PC-3 (cell line): ENCODE results near the gene TM9SF3. TPM values are rescaled to one million over a fixed set of nuclear protein-coding genes. Genes with fewer than 3 reads are reported as not detected.

Experiments used
- ATAC-seq: fragments of 200-7000 bp; cut with Tn5 transposase; 2 replicates; pipeline ENCODE4 v1.9.1; 2020; ENCODE audit warnings: mild to moderate bottlenecking, moderate library complexity
- BruUV-seq: library from RNA; stranded (reverse); fragments of 400-500 nt; replicated peaks from 2 replicates; lab custom pipeline; 2021; lab: Mats Ljungman, UMichigan
- CTCF ChIA-PET: fragments of 300-600 bp; sonication (Branson Sonifier 250); formaldehyde crosslinking; loops from one replicate; lab custom pipeline; 2022; ENCODE audit warnings: antibody characterized with exemption; lab: Charles Lee
- POLR2A ChIA-PET: fragments of 300-600 bp; sonication (Branson Sonifier 250); formaldehyde crosslinking; loops from one replicate; lab custom pipeline; 2022; ENCODE audit warnings: antibody characterized with exemption; ENCODE audit not compliant: unreplicated experiment; lab: Charles Lee
- DNase-seq: peaks from one replicate; pipeline ENCODE4 v3.0.0-alpha.2; 2015
- H2AFZ ChIP-seq: fragments of 300-600 bp; sonication (generic); 2 replicates; pipeline ENCODE4 v1.6.0; 2016; ENCODE audit warnings: antibody characterized with exemption, low read length
- H3F3A ChIP-seq: fragments of 300-600 bp; sonication (generic); one replicate; pipeline ENCODE4 v1.6.0; 2017; ENCODE audit warnings: antibody characterized with exemption, low read length, control low read depth, mild to moderate bottlenecking; ENCODE audit not compliant: unreplicated experiment
- H3K27ac ChIP-seq: fragments of 300-600 bp; sonication (generic); 2 replicates; pipeline ENCODE4 v1.5.1; 2016; ENCODE audit warnings: mild to moderate bottlenecking, low read length
- H3K27me3 ChIP-seq: fragments of 300-600 bp; sonication (generic); 2 replicates; pipeline ENCODE4 v1.6.1; 2016; ENCODE audit warnings: low read length, mixed read lengths
- H3K36me3 ChIP-seq: fragments of 300-600 bp; sonication (generic); 2 replicates; pipeline ENCODE4 v1.6.1; 2016; ENCODE audit warnings: low read depth, mixed run types, low read length, mixed read lengths
- H3K4me1 ChIP-seq: fragments of 300-600 bp; sonication (generic); 2 replicates; pipeline ENCODE4 v1.5.1; 2016; ENCODE audit warnings: low read length; ENCODE audit not compliant: insufficient read depth
- H3K4me2 ChIP-seq: fragments of 300-600 bp; sonication (generic); 2 replicates; pipeline ENCODE4 v1.6.0; 2016; ENCODE audit warnings: low read length
- H3K4me3 ChIP-seq: fragments of 300-600 bp; sonication (generic); 2 replicates; pipeline ENCODE4 v1.5.1; 2016; ENCODE audit warnings: mild to moderate bottlenecking, low read length, mixed read lengths
- H3K79me2 ChIP-seq: fragments of 300-600 bp; sonication (generic); 2 replicates; pipeline ENCODE4 v1.6.1; 2017; ENCODE audit warnings: low read length, mixed read lengths
- H3K9ac ChIP-seq: fragments of 300-600 bp; sonication (generic); 2 replicates; pipeline ENCODE4 v1.6.0; 2016; ENCODE audit warnings: mild to moderate bottlenecking, low read length
- H3K9me2 ChIP-seq: fragments of 300-600 bp; sonication (generic); replicated peaks from 2 replicates; pipeline ENCODE4 v1.6.1; 2016; ENCODE audit warnings: mixed run types, low read length, mixed read lengths
- H3K9me3 ChIP-seq: fragments of 300-600 bp; sonication (generic); 2 replicates; pipeline ENCODE4 v1.6.1; 2016; ENCODE audit warnings: low read length, mixed read lengths
- H4K20me1 ChIP-seq: fragments of 300-600 bp; sonication (generic); 2 replicates; pipeline ENCODE4 v1.6.1; 2016; ENCODE audit warnings: low read length, mixed read lengths
- EZH2 ChIP-seq: fragments of 300-600 bp; sonication (generic); IDR thresholded peaks from one replicate; pipeline ENCODE4 v1.6.1; 2017; ENCODE audit warnings: antibody characterized with exemption, mild to moderate bottlenecking, low read length; ENCODE audit not compliant: unreplicated experiment
- EZH2phosphoT487 ChIP-seq: fragments of 300-600 bp; sonication (generic); IDR thresholded peaks from 2 replicates; pipeline ENCODE4 v1.6.1; 2018; ENCODE audit warnings: mild to moderate bottlenecking, antibody characterized with exemption, low read length, borderline replicate concordance
- intact Hi-C: fragments of 100-400 bp; cut with micrococcal nuclease; formaldehyde crosslinking; loops from 2 replicates; pipeline ENCODE4 v1.9.0; 2023
- total RNA-seq: library from RNA; depleted of rRNA; stranded (reverse); fragments of >200 nt; gene quantifications from 2 replicates; pipeline ENCODE4 v1.2.3, GENCODE V29; 2014
- TF ChIP-seq, protein P1 (sequence below): fragments of 300-600 bp; sonication (generic); conservative IDR thresholded peaks from 2 replicates; pipeline ENCODE4 v1.5.1; 2017; ENCODE audit warnings: antibody characterized with exemption, low read depth, mild to moderate bottlenecking, low read length

Gene TM9SF3
- total RNA-seq, 1 experiment from 2014 or later: 39.2 TPM

DNA sequence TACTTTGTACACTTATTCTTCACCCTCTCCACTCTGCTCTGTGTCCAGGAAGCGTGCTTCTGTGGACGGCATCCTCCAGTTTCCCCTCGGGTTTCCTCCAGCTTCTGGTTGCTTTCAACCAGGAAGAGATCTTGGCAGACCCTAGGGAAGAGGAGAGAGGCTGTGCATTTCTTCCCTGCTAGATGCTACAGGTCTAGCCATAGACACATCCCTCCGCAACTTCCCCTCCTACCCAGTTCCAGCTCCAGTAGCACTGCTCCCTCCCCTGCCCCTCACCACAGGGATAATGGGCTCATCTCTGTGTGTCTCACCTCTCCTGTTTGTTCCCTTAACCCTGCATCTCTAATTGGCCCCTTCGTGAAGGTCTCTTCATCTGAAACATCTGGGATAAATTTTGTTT lies 89.4 kb downstream of the TM9SF3 start:
- no TSS peak for BruUV-seq
- H3K9me3 ChIP-seq: no peaks in the 10 kb centered on the region
- no peak for ATAC-seq
- no peak overlapping the region for H3K9ac ChIP-seq
- no peak for TF ChIP-seq EZH2
- TF ChIP-seq EZH2phosphoT487: no peak
- TF ChIP-seq, protein P1, sequence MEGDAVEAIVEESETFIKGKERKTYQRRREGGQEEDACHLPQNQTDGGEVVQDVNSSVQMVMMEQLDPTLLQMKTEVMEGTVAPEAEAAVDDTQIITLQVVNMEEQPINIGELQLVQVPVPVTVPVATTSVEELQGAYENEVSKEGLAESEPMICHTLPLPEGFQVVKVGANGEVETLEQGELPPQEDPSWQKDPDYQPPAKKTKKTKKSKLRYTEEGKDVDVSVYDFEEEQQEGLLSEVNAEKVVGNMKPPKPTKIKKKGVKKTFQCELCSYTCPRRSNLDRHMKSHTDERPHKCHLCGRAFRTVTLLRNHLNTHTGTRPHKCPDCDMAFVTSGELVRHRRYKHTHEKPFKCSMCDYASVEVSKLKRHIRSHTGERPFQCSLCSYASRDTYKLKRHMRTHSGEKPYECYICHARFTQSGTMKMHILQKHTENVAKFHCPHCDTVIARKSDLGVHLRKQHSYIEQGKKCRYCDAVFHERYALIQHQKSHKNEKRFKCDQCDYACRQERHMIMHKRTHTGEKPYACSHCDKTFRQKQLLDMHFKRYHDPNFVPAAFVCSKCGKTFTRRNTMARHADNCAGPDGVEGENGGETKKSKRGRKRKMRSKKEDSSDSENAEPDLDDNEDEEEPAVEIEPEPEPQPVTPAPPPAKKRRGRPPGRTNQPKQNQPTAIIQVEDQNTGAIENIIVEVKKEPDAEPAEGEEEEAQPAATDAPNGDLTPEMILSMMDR: no peak
- H3K9me2 ChIP-seq: no peaks in the 10 kb centered on the region
- ChIA-PET POLR2A (no interaction called here), CTCF (no interaction called here)
- no peaks in the 10 kb centered on the region for H3K36me3 ChIP-seq
- H3K79me2 ChIP-seq: no peaks in the 10 kb centered on the region
- peaks cover 10% of the 10 kb centered on the region for H3K4me1 ChIP-seq
- H3F3A ChIP-seq: no peaks in the 10 kb centered on the region
- H4K20me1 ChIP-seq: no peaks in the 10 kb centered on the region
- no peak overlapping the region for H2AFZ ChIP-seq
- H3K4me3 ChIP-seq: no peak overlapping the region
- H3K4me2 ChIP-seq: no peak overlapping the region
- H3K27me3 ChIP-seq: no peaks in the 10 kb centered on the region
- no peak overlapping the region for H3K27ac ChIP-seq
- intact Hi-C loops: no loop called here
- no peak for DNase-seq

DNA sequence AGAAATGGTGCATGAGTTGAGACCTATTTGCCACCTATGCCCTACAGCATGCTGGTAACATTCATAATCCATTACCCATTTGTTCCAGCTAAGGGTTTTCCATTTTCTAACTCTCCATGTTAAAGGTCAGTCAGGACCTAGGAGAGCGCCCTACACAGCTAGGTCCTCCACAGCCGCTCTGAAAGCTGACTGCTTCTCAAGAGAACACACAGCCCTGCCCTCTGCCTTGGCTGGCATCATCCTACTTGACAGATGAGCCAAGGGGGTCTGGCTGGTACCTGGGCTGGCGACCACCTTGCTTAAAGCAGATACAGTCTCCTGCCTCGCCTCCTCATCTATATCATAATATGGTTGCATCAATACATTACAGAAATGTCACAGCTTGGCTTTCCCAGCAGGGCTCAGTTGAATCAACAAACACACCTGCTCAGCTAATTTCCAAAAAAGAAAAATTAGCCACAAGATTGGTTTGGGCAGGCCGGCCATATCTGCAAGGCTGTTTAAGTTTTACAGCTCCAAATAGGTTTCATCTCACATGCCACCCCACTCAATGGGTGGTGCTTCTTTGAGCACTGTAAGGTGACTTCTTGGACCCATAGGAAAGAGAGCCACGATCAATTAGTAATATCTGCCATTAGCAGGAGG lies 90.4 kb downstream of the TM9SF3 start:
- ATAC-seq (no peak), DNase-seq (peak; percentile 35)
- Histone ChIP-seq H3K79me2 (no peaks in the 10 kb centered on the region), H3K9ac (no peak overlapping the region), H3K36me3 (no peaks in the 10 kb centered on the region), H3K4me2 (no peak overlapping the region), H3K27ac (no peak overlapping the region), H3K9me2 (no peaks in the 10 kb centered on the region), H2AFZ (no peak overlapping the region), H4K20me1 (no peaks in the 10 kb centered on the region), H3K4me1 (peaks cover 1% of the 10 kb centered on the region; the same call in 1 of the 2 replicates), H3K4me3 (no peak overlapping the region), H3K27me3 (no peaks in the 10 kb centered on the region), H3K9me3 (no peaks in the 10 kb centered on the region), H3F3A (no peaks in the 10 kb centered on the region)
- TF ChIP-seq, protein P1: no peak
- TF ChIP-seq EZH2 (no peak), EZH2phosphoT487 (no peak)
- POLR2A ChIA-PET: no interaction called here
- intact Hi-C loops: no loop called here
- BruUV-seq: no TSS peak
- CTCF ChIA-PET: no interaction called here

DNA sequence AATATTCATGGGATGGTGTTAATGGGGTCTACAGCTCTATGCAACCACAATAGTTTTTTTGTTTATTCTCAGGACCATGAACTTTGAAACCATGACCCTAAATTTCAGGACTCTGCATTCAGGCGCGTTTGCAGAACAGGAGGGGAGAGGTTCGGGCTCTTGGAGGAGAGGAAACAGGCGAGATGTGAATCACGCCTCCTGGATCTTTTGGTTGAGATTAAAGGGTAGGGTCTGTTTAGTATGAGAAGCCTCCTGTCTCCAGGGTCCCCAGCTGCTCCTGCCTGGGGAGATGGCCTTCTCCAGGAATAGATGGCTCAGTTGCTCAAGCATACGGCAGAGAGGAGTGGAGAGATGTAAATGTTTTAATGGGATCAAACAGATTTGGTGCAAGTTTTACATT lies 91.3 kb downstream of the TM9SF3 start:
- intact Hi-C loops: no loop called here
- no peaks in the 10 kb centered on the region for H4K20me1 ChIP-seq
- ATAC-seq: no peak
- DNase-seq: no peak
- no peaks in the 10 kb centered on the region for H3K27me3 ChIP-seq
- H3K9me3 ChIP-seq: no peaks in the 10 kb centered on the region
- no peak overlapping the region for H3K27ac ChIP-seq
- no peak overlapping the region for H3K4me2 ChIP-seq
- BruUV-seq: no TSS peak
- POLR2A ChIA-PET: no interaction called here
- H2AFZ ChIP-seq: no peak overlapping the region
- H3K36me3 ChIP-seq: no peaks in the 10 kb centered on the region
- H3K4me3 ChIP-seq: no peak overlapping the region
- TF ChIP-seq EZH2phosphoT487 (no peak), EZH2 (no peak)
- TF ChIP-seq, protein P1: no peak
- H3K79me2 ChIP-seq: no peaks in the 10 kb centered on the region
- no peaks in the 10 kb centered on the region for H3F3A ChIP-seq
- CTCF ChIA-PET: no interaction called here
- H3K9me2 ChIP-seq: no peaks in the 10 kb centered on the region
- H3K9ac ChIP-seq: no peak overlapping the region
- H3K4me1 ChIP-seq: no peaks in the 10 kb centered on the region
